K562 treated with DMSO at 1 percent for 12 hours (cell line): ENCODE results near the gene RNU1-1. TPM values are rescaled to one million over a fixed set of nuclear protein-coding genes. Genes with fewer than 3 reads are reported as not detected.

Source experiments
- total RNA-seq: library from RNA; unstranded; fragments of 300-600 nt; gene quantifications from 2 replicates; pipeline ENCODE4 v1.2.3, GENCODE V29; 2022; ENCODE audit not compliant: insufficient read depth

The RNU1-1 gene
- total RNA-seq, result not detected in 2 replicates

DNA sequence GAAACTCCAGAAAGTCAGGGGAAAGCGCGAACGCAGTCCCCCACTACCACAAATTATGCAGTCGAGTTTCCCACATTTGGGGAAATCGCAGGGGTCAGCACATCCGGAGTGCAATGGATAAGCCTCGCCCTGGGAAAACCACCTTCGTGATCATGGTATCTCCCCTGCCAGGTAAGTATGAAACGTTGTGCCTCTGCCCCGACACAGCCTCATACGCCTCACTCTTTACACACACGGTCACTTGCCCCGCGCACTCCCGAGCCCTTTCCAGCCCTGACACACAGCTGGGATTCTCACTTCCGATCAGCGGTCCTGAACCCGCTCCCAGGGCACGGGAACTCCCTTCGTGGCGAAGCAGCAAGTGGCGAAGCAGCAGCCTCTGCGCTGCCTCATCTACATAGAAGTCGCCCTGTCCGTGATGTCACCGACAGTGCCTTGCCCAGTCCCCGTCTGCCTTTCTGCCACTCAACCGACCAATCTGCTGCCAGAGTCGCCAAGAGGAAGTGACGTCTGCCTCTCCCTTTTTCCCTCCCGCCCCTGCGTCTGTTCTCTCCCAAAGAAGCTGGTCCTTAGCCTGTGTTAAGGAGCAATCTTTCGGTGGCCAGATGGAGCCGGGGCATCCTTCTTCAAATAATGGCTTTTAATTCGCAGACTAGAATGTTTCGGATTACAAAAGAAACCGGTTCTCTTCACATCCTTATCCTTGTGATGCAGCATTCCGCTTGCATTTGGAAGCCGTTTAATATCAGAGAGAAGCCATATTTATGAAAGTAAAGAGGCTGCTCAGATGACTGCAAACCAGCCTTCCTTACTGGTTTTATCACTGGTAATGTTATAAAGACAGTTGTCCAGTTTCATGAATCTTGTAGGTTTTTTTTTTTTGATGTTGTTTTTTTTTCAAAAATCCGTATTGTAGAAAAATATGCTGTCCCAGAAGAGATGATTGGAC lies at the start of gene RNU1-1:
Gene RNU1-1 (minus strand): TSS at position 179 of the 949 bp plus-strand sequence.

Other genes with a start within 250 kb of the RNU1-1 start
- 18.4 and 32.5 TPM in 2 replicates for gene FBXO42, start 161.8 kb downstream of the RNU1-1 start, total RNA-seq
- gene SZRD1, start 147.0 kb downstream of the RNU1-1 start, total RNA-seq, result 80.1 and 131 TPM in 2 replicates
- not detected in 2 replicates for gene SPATA21, start 76.9 kb downstream of the RNU1-1 start, total RNA-seq
- gene NECAP2, start 73.6 kb downstream of the RNU1-1 start, total RNA-seq, result 81.0 and 82.1 TPM in 2 replicates
- gene NBPF1, start 99.3 kb upstream of the RNU1-1 start, total RNA-seq, result 11.0 and 64.3 TPM in 2 replicates
- not detected in 2 replicates for gene RNU1-3, start 152.7 kb upstream of the RNU1-1 start, total RNA-seq
- not detected in 2 replicates for gene RNU1-4, start 226.2 kb upstream of the RNU1-1 start, total RNA-seq